ENCODE data around the gene SLC38A4.

- TF ChIP-seq ZNF174 (CRISPR knock-in tag; IDR thresholded peaks at IDR 0.05) (no peak), ZFX (CRISPR knock-in tag; IDR thresholded peaks at IDR 0.05) (no peak), CCAR2 (IDR thresholded peaks at IDR 0.05; ENCODE audit: low read depth, low read length) (no peak), BRCA1 (IDR thresholded peaks at IDR 0.05) (no peak), BRCA1 (CRISPR knock-in tag; IDR thresholded peaks at IDR 0.05) (no peak), CREB1 (IDR thresholded peaks at IDR 0.05) (no peak), CREB1 (CRISPR knock-in tag; IDR thresholded peaks at IDR 0.05) (no peak), PHF20 (IDR thresholded peaks at IDR 0.05; ENCODE audit: partially characterized antibody) (no peak), ZNF75A (CRISPR knock-in tag; IDR thresholded peaks at IDR 0.05) (no peak), ZSCAN32 (CRISPR knock-in tag; IDR thresholded peaks at IDR 0.05) (no peak)
- TF ChIP-seq, protein P1, sequence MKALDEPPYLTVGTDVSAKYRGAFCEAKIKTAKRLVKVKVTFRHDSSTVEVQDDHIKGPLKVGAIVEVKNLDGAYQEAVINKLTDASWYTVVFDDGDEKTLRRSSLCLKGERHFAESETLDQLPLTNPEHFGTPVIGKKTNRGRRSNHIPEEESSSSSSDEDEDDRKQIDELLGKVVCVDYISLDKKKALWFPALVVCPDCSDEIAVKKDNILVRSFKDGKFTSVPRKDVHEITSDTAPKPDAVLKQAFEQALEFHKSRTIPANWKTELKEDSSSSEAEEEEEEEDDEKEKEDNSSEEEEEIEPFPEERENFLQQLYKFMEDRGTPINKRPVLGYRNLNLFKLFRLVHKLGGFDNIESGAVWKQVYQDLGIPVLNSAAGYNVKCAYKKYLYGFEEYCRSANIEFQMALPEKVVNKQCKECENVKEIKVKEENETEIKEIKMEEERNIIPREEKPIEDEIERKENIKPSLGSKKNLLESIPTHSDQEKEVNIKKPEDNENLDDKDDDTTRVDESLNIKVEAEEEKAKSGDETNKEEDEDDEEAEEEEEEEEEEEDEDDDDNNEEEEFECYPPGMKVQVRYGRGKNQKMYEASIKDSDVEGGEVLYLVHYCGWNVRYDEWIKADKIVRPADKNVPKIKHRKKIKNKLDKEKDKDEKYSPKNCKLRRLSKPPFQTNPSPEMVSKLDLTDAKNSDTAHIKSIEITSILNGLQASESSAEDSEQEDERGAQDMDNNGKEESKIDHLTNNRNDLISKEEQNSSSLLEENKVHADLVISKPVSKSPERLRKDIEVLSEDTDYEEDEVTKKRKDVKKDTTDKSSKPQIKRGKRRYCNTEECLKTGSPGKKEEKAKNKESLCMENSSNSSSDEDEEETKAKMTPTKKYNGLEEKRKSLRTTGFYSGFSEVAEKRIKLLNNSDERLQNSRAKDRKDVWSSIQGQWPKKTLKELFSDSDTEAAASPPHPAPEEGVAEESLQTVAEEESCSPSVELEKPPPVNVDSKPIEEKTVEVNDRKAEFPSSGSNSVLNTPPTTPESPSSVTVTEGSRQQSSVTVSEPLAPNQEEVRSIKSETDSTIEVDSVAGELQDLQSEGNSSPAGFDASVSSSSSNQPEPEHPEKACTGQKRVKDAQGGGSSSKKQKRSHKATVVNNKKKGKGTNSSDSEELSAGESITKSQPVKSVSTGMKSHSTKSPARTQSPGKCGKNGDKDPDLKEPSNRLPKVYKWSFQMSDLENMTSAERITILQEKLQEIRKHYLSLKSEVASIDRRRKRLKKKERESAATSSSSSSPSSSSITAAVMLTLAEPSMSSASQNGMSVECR (CRISPR knock-in tag; IDR thresholded peaks at IDR 0.05) = no peak
- TF ChIP-seq, protein P2, sequence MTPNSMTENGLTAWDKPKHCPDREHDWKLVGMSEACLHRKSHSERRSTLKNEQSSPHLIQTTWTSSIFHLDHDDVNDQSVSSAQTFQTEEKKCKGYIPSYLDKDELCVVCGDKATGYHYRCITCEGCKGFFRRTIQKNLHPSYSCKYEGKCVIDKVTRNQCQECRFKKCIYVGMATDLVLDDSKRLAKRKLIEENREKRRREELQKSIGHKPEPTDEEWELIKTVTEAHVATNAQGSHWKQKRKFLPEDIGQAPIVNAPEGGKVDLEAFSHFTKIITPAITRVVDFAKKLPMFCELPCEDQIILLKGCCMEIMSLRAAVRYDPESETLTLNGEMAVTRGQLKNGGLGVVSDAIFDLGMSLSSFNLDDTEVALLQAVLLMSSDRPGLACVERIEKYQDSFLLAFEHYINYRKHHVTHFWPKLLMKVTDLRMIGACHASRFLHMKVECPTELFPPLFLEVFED (CRISPR knock-in tag; conservative IDR thresholded peaks at IDR 0.05) = no peak
These were observed 61.8 kb downstream of the SLC38A4 start for GRCh38 chr12:46764005-46764404.
